GM19452 (cell line): ENCODE measurements around the gene CHRNB2.
"Not testable (repeated sequence)": the region's sequence is repeated elsewhere in the genome, so short reads cannot be mapped to it uniquely, and the experiment has no call there.

Source experiments
- ATAC-seq: cut with Tn5 transposase; IDR thresholded peaks from one replicate; pipeline ENCODE4 v1.9.1; 2021; ENCODE audit not compliant: unreplicated experiment

The CHRNB2 gene, protein sequence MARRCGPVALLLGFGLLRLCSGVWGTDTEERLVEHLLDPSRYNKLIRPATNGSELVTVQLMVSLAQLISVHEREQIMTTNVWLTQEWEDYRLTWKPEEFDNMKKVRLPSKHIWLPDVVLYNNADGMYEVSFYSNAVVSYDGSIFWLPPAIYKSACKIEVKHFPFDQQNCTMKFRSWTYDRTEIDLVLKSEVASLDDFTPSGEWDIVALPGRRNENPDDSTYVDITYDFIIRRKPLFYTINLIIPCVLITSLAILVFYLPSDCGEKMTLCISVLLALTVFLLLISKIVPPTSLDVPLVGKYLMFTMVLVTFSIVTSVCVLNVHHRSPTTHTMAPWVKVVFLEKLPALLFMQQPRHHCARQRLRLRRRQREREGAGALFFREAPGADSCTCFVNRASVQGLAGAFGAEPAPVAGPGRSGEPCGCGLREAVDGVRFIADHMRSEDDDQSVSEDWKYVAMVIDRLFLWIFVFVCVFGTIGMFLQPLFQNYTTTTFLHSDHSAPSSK

DNA sequence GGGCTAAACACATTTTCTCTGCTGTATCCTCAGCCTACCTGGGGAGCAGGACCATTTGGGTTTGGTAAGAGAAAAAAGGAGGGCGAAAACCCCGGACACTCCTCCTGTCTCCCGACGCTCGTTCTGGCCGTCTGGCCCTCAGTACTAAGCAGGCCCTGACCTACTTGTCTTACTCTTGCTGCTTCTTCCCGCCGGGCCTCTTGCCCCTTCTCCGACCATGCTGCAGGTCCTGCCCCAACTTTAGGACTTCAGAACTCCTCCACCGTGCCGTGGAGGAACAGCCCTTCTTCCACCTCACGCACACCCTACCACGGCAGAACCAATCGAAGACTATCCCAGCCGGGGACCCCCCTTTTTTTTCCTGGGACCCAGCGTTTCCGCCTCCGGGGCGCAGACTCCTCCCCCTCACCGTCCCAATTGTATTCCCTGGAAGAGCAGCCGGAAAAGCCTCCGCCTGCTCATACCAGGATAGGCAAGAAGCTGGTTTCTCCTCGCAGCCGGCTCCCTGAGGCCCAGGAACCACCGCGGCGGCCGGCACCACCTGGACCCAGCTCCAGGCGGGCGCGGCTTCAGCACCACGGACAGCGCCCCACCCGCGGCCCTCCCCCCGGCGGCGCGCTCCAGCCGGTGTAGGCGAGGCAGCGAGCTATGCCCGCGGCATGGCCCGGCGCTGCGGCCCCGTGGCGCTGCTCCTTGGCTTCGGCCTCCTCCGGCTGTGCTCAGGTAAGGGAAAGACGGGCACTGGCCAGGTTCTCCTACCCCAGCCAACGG is at the start of gene CHRNB2:
CHRNB2 (plus strand) TSS at position 393 of the 771 bp plus-strand sequence; CDS start at position 660, 267 bp downstream.
- no peak for ATAC-seq

DNA sequence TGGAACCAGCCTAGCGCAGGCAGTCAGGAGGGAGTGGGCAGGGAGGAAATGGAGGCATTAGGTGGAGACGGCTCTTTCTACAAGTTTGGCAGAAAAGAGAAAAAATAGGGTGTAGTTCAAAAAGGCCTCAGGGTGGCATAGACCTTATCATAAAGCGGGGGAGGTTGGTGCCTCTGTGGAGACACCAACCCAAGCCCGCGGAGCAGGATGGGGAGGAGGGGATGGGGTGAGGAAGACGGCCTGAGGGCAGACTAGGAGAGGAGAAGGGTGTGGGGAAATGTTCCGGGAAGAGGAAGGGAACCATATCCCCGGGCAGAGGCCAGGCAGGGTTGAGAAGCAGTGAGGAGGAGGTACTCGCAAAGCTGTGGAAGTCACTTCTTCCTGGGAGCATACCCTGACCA is 48.0 kb upstream of the CHRNB2 start:
- no peak for ATAC-seq

DNA sequence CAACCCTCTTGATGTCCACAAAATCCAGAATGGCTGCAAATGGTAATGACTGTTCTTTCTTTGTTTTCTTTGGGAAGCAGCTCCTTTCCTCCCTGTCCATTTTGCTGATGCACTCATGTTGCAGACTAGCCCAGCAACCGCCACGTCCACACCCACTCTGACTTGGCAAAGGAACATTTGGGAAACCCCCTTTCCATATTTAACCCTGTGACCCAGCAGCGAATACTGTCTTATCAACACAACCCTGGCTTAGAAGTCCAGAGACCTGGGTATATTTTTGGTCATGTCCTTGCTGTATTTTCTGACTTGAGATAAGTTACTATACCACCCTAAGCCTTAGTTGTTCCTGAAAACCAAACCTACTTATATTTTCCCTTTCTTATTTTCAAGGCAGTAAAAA is 47.2 kb upstream of the CHRNB2 start:
- ATAC-seq, result no peak

DNA sequence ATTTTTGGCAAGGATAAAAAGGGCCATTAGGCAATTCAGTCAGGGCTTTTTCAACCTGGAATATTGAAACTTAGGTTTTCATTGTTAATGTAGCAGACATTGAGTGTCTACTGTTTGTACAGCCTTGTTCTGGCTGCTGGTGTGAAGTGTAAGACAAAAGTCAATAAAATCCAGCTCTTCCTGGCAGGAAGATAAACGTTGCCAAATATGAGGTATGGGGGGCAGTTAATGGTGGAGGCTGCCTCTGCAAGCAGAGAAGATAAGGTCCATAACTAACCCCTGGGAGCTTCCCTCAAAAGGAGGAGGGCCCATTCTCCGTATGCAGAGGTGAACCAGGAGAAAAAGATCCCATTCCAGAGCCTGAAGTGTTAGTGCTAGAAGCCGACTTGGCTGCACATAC is 45.9 kb upstream of the CHRNB2 start:
- ATAC-seq, result no peak

GRCh38 chr1:154524881-154525280 is 42.7 kb upstream of the CHRNB2 start:
- ATAC-seq, result no peak

DNA sequence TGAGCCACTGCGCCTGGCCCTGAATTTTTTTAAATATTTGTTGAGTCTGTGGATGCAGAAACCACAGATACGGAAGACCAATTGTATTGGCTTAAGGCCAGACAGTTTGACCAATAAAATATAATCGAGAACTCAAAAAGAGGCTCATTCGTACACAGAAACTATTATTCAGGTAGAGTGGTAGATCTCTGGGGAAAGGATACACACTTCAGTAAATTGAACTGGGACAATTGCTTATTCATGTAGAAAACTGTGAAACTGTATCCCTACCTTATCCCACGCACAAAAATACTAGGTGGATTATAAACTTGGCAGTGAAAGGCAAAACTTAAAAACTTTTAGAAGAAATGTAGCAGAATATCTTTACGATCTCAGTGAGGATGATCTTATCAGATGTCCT is 40.4 kb upstream of the CHRNB2 start:
- no peak for ATAC-seq

DNA sequence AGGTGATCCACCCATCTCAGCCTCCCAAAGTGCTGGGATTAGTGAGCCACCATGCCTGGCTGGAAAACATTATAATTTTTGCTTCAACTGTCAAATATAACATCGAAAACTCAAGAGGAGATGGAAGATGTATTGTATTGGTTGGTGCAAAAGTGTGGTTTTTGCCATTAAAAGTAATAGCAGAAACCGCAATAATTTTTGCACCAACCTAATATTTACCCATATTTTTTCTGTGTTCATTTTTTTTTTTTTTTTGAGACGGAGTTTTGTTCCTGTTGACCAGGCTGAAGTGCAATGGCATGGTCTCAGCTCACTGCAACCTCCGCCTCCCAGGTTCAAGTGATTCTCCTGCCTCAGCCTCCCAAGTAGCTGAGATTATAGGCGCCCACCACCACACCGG is 38.3 kb upstream of the CHRNB2 start:
- no peak for ATAC-seq

DNA sequence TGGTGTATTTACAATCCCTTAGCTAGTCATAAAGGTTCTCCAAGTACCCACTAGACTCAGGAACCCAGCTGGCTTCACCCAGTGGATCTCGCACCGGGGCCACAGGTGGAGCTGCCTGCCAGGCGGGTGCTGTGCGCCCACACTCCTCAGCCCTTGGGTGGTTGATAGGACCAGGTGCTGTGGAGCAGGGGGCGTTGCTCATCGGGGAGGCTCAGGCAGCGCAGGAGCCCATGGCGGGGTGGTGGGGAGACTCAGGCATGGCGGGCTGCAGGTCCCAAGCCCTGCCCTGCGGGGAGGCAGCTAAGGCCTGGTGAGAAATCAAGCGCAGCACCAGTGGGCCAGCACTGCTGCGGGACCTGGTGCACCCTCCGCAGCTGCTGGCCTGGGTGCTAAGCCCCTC is 35.6 kb upstream of the CHRNB2 start:
- not testable (repeated sequence) for ATAC-seq

DNA sequence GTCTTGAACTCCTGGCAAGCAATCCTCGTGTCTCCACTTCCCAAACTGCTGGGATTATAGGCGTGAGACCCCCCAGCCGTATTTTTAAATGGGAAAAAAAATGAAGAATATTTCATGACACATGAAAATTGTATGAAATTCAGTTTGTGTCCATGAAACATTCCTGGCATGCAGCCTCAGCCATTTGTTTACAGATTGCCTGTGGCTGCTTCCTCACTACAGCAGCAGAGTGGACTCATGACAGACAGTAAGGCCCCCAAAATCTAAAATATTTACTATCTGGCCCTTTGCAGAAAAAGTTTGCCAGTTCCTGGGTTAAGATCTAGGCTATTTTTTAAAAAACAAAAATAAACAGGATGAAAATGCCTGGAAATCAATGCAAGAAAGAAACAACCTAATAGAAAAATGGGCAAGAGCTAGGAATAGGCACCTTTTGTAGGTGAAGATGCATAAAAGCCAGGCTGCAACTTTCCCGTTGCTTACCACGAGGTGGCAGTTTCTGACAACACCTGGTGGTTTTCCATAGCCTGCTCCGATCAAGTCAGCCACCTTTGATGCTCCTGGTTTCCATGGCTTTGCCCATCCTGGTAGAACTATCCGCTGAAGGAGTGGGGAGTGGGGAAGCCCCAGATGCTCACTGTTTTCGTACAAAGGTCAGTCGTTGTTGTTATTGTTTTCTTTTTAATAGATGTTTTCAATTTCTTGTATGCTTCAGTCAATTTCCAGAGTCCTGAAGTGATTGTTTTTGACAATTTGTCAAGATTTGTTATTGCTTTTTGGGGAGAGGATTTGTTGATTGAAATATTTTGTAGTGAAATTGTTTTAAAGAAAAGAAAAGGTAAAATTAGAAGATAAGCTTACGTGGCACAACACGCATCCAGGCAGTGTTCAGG is 33.4 kb upstream of the CHRNB2 start:
- no peak for ATAC-seq

DNA sequence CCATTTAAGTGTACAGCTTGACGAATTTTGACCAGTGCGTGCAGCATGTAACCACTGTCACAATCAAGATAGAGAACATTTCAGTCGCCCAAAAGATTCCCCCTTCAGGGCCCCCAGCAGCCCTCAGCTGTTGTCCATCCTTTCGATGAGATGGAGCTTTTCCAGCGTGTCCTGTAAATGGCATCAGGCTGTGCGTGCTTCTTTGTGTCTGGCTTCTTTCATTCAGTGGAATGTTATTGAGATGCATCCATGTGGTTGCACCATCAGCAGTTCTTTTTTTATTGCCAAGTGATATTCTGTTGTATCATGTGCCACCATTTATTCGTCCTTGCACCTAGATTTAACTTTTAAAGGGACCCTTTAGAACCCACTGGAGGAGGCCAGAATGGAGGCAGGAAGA is 31.0 kb upstream of the CHRNB2 start:
- ATAC-seq, result no peak

GRCh38 chr1:154539486-154540483 is 27.8 kb upstream of the CHRNB2 start:
- no peak for ATAC-seq

GRCh38 chr1:154541231-154541630 is 26.3 kb upstream of the CHRNB2 start:
- ATAC-seq, result no peak

DNA sequence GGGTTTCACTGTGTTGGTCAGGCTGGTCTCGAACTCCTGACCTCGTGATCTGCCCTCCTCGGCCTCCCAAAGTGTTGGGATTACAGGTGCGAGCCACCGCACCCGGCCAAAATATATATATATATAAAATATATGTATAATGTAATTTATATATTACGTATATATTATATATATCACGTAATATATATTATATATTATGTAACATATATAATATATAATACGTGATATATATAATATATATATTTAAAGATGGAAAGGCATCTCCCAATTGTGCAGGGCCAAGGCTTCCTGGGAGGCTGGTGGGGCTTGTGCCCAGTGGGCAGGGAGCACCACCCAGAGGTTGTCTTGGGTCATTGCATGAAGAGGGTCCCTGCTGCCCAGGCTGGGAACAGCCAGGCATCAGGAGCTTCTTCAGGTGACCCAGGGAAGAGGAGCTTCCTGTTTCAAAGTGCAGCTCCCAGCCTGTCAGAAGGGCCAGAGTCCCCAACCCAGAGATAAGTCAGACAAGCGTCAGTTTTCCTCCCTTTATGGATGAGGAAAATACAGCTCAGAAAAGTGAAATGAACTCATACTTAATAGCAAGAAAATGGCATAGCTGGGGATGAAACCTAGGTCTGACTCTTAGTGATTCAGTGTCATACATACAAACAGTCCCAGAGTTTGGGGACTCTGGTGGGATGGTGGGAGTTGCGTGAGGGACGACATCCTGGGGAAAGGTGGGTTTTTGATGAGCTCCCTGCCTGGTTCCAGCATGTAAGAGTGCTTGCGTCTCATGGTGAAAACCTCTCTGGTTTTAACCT is 21.1 kb upstream of the CHRNB2 start:
- ATAC-seq, result no peak

DNA sequence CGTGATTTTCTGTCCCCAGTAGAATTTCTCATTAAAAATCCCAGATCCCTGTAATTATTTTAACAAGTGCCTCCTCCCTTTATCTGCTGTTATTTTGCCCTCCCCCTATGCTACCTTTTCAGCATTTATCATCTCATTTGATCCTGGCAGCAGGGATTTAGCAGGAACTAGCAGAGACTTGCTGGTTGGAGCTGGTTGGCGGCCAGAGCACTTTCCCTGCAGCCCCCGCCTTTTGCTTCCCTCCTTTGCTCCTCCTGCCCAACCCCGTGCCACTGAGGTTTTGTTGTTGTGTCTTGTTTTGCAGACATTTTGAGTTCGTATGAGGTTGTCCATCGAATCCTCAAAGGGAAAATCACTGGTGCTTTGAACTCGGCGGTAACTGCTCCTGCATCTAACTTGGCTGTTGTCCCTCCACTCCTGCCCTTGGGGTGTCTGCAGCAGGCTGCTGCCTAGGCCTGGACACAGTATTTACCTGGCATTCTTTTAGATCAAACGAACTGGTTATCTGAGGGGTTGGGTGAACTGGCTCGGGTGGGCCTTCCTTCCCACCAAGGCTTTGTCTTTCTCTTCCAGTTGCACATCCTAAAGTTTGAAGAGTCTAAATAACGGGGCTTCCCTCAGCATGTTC is 20.4 kb upstream of the CHRNB2 start:
- no peak for ATAC-seq

DNA sequence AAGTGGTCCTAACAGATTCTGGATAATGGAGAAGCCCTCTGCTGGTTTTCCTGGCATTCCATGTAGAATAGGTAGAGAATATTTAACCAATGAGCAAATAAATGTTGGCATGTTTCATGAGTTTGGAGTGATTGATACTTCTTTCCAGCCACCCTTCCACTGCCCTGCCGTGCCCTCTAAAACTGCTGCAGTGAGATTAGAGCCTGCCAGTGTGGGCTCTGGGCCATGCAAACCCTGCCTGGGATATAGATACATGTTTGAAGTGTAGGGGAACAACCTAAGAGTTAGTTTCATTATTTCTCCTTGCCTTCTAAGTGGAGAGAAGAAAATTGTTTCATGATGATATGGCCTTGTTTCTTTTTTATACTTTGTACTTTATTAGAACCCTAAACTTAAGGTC is 19.6 kb upstream of the CHRNB2 start:
- no peak for ATAC-seq

DNA sequence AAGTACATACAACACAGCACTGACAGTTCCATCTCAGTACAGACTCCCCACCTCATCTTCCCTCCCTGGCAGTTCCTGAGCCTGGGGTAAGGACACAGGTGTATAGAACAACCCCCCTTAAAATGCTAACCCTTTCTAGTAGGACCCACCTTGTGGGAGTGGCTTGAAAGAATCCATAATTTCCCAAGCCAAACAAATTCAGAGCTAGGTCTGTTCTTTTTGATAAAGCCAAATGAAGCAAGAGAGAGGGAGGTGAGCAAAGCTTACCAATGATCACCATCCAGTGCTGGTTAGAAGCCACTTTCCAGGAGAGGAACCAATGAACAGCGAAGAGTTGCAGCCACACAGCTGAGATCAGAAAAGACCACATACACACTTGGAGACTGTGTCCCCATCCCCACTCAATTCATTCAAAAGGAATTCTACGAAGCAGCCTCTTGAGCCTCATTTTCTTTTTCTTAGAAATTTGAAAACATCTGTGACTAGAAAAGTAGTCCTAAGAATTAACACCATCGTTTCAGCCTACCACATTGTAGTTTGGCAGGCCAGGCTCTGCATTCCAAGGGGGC is 18.3 kb upstream of the CHRNB2 start:
- ATAC-seq, result no peak

DNA sequence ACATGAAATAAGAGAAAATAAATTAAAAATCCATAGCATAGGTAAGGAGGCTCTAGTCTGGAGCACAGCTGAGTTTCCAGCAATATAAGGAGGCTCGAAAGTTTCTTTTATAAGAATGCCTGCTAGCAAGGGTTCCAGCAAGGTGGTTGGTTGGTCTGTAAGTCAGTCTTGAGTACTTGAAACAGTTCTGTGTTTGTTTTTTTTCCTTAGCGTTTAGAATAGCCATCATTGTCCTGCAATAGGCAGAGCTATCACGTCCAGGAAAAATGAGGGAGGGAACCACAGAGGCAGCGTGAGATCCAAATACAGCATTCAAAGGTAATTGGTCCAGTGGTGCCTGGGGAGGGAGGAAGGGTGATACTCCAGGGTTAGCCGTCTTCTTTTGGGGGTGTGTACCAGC is 17.5 kb upstream of the CHRNB2 start:
- ATAC-seq, result no peak

DNA sequence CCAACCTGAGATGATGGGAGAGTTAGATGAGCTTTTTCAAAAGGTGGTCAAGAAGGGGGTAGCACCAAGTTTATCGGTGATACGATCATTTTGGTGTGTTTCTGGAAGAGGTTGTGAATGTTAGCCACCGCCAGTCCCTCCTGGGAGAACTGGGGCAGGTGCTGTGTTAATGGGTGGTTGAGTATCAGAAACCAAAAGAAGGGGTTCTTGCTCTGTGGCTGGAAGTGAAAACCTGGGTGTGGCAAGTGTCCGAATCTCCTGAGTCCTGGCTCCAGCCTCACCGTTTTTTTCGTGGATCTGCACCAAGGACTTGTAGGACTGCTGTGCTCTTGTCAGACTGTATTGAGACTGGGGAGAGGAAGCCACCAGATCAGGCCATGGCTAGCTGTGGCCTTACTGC is 16.9 kb upstream of the CHRNB2 start:
- ATAC-seq, result no peak
